HG02623 (cell line): ENCODE measurements around the gene HSPB8.
"Not testable (repeated sequence)": the region's sequence is repeated elsewhere in the genome, so short reads cannot be mapped to it uniquely, and the experiment has no call there.

Experiments
- ATAC-seq: cut with Tn5 transposase; IDR thresholded peaks from one replicate; pipeline ENCODE4 v1.9.1; 2021; ENCODE audit warnings: moderate library complexity; ENCODE audit not compliant: unreplicated experiment

The HSPB8 gene

GRCh38 chr12:119204671-119205285 lies 26.0 kb downstream of the HSPB8 start:
- no peak for ATAC-seq

GRCh38 chr12:119206348-119207062 lies 27.8 kb downstream of the HSPB8 start:
- no peak for ATAC-seq

- ATAC-seq, result no peak
These were observed 28.4 kb downstream of the HSPB8 start for GRCh38 chr12:119207063-119207560.

GRCh38 chr12:119208626-119209061 lies 29.9 kb downstream of the HSPB8 start:
- ATAC-seq, result no peak

- no peak for ATAC-seq
These were observed 33.2 kb downstream of the HSPB8 start for GRCh38 chr12:119211884-119212283.

GRCh38 chr12:119216084-119216483 lies 37.4 kb downstream of the HSPB8 start:
- ATAC-seq, result no peak

- not testable (repeated sequence) for ATAC-seq
These were observed 40.1 kb downstream of the HSPB8 start for GRCh38 chr12:119218875-119219274.

GRCh38 chr12:119222222-119222951 lies 43.7 kb downstream of the HSPB8 start:
- no peak for ATAC-seq

GRCh38 chr12:119225454-119225853 lies 46.7 kb downstream of the HSPB8 start:
- no peak for ATAC-seq

- ATAC-seq, result no peak
These were observed 48.6 kb downstream of the HSPB8 start for GRCh38 chr12:119227292-119227691.

GRCh38 chr12:119229205-119229604 lies 50.5 kb downstream of the HSPB8 start:
- no peak for ATAC-seq

- no peak for ATAC-seq
These were observed 51.1 kb downstream of the HSPB8 start for GRCh38 chr12:119229837-119230236.

GRCh38 chr12:119230807-119231206 lies 52.1 kb downstream of the HSPB8 start:
- no peak for ATAC-seq

GRCh38 chr12:119231774-119232173 lies 53.0 kb downstream of the HSPB8 start:
- no peak for ATAC-seq

GRCh38 chr12:119235197-119235751 lies 56.5 kb downstream of the HSPB8 start:
- ATAC-seq, result no peak

GRCh38 chr12:119236372-119236771 lies 57.6 kb downstream of the HSPB8 start:
- ATAC-seq, result no peak

- ATAC-seq, result no peak
These were observed 60.3 kb downstream of the HSPB8 start for GRCh38 chr12:119239040-119239439.

GRCh38 chr12:119241049-119241448 lies 62.3 kb downstream of the HSPB8 start:
- no peak for ATAC-seq

GRCh38 chr12:119241580-119242169 lies 62.9 kb downstream of the HSPB8 start:
- ATAC-seq, result no peak
